ENCODE data around the gene PPP1R13L.
"Not testable (repeated sequence)": the region's sequence is repeated elsewhere in the genome, so short reads cannot be mapped to it uniquely, and the experiment has no call there.

The PPP1R13L gene

GRCh38 chr19:45342911-45343310 lies 62.0 kb downstream of the PPP1R13L start:
- DNase-seq, result no peak

GRCh38 chr19:45340899-45341453 lies 63.9 kb downstream of the PPP1R13L start:
- DNase-seq, result no peak

GRCh38 chr19:45340232-45340898 lies 64.5 kb downstream of the PPP1R13L start, which contains the start of gene KLC3:
TSS of gene KLC3 (plus strand) at chr19:45340750. CDS start at chr19:45345542, 4,792 bp downstream.
- no peak for DNase-seq

GRCh38 chr19:45339629-45340028 lies 65.2 kb downstream of the PPP1R13L start:
- DNase-seq, result no peak

GRCh38 chr19:45336696-45337251 lies 68.1 kb downstream of the PPP1R13L start:
- no peak for DNase-seq

GRCh38 chr19:45334881-45335280 lies 70.0 kb downstream of the PPP1R13L start:
- DNase-seq, result not testable (repeated sequence)

GRCh38 chr19:45333609-45334303 lies 71.1 kb downstream of the PPP1R13L start:
- no peak for DNase-seq

GRCh38 chr19:45331411-45331810 lies 73.5 kb downstream of the PPP1R13L start:
- no peak for DNase-seq

Measured in left hindlimb (tissue), 1 donor.